LHCN-M2 (cell line): Measurements from ENCODE around the gene KRT77. TPM values are rescaled to one million over a fixed set of nuclear protein-coding genes. Genes with fewer than 3 reads are reported as not detected.
"Not testable (repeated sequence)": the region's sequence is repeated elsewhere in the genome, so short reads cannot be mapped to it uniquely, and the experiment has no call there.

Experiments
- DNase-seq: peaks from one replicate; pipeline ENCODE4 v3.0.0-alpha.2; 2012; ENCODE audit warnings: low read depth
- total RNA-seq: library from RNA; depleted of rRNA; stranded (reverse); fragments of >200 nt; gene quantifications from 2 replicates; pipeline ENCODE4 v1.2.3, GENCODE V29; 2014

KRT77 gene
- total RNA-seq, 1 experiment from 2014 or later: not detected

- DNase-seq: no peak
These were observed 19.4 kb upstream of the KRT77 start for GRCh38 chr12:52722680-52723079.

- no peak for DNase-seq
These were observed 18.6 kb upstream of the KRT77 start for GRCh38 chr12:52721838-52722470.

- no peak for DNase-seq
These were observed 17.1 kb upstream of the KRT77 start for GRCh38 chr12:52720365-52720886.

GRCh38 chr12:52716061-52716460, 12.7 kb upstream of the KRT77 start:
- no peak for DNase-seq

- DNase-seq: no peak
These were observed 12.1 kb upstream of the KRT77 start for GRCh38 chr12:52715416-52715815.

- no peak for DNase-seq
These were observed 11.6 kb upstream of the KRT77 start for GRCh38 chr12:52714887-52715281.

GRCh38 chr12:52713960-52714886, 10.9 kb upstream of the KRT77 start:
- DNase-seq: no peak

- DNase-seq: not testable (repeated sequence)
These were observed 8.8 kb upstream of the KRT77 start for GRCh38 chr12:52712122-52712521.

GRCh38 chr12:52710730-52711129, 7.4 kb upstream of the KRT77 start:
- no peak for DNase-seq

GRCh38 chr12:52708010-52708409, 4.7 kb upstream of the KRT77 start:
- DNase-seq: no peak

- DNase-seq: no peak
These were observed 1.1 kb upstream of the KRT77 start for GRCh38 chr12:52704464-52704863.

- DNase-seq: no peak
These were observed 554 bp upstream of the KRT77 start for GRCh38 chr12:52703878-52704277.

- DNase-seq: no peak
These were observed 986 bp downstream of the KRT77 start for GRCh38 chr12:52702338-52702737.

- DNase-seq: no peak
These were observed 2.0 kb downstream of the KRT77 start for GRCh38 chr12:52701281-52701680.

GRCh38 chr12:52699960-52700359, 3.4 kb downstream of the KRT77 start:
- no peak for DNase-seq

- no peak for DNase-seq
These were observed 4.0 kb downstream of the KRT77 start for GRCh38 chr12:52699373-52699772.

- DNase-seq: no peak
These were observed 4.5 kb downstream of the KRT77 start for GRCh38 chr12:52698651-52699340.

- no peak for DNase-seq
These were observed 6.2 kb downstream of the KRT77 start for GRCh38 chr12:52697058-52697582.

GRCh38 chr12:52696588-52696987, 6.7 kb downstream of the KRT77 start:
- DNase-seq: no peak

GRCh38 chr12:52695039-52695438, 8.3 kb downstream of the KRT77 start:
- no peak for DNase-seq

GRCh38 chr12:52694151-52694550, 9.2 kb downstream of the KRT77 start:
- no peak for DNase-seq

GRCh38 chr12:52693261-52693660, 10.1 kb downstream of the KRT77 start:
- no peak for DNase-seq
